Measurements from ENCODE around the gene DACT3. TPM values are rescaled to one million over a fixed set of nuclear protein-coding genes. Genes with fewer than 3 reads are reported as not detected.

DACT3 gene
- total and polyA plus RNA-seq, 4 donors: 0.32 to 1.4 (median 1.0) TPM

DNA sequence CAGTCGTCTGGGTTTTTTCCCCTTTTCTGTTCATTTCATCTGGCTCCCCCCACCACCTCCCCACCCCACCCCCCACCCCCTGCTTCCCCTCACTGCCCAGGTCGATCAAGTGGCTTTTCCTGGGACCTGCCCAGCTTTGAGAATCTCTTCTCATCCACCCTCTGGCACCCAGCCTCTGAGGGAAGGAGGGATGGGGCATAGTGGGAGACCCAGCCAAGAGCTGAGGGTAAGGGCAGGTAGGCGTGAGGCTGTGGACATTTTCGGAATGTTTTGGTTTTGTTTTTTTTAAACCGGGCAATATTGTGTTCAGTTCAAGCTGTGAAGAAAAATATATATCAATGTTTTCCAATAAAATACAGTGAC, 50.6 kb downstream of the DACT3 start:
- WGBS: 66% methylated on average over 5 of the region's 5 CpGs
- H3K9ac ChIP-seq (ENCODE audit: low read depth in 1 of 2, low read length in 2 of 2): no peak overlapping the region
- no peaks in the 10 kb centered on the region for H3K27me3 ChIP-seq (ENCODE audit: control insufficient read depth in 4 of 4, insufficient read depth in 4 of 4, low read length in 3 of 4)
- no peak for DNase-seq (ENCODE audit: low spot score)
- no peak overlapping the region for H3K4me3 ChIP-seq (ENCODE audit: low read depth in 1 of 3, low read length in 3 of 3)
- peaks cover 13 to 32% (median 26%) of the 10 kb centered on the region in 4 donors for H3K36me3 ChIP-seq (ENCODE audit: control insufficient read depth in 4 of 4, insufficient read depth in 3 of 4, low read depth in 1 of 4, low read length in 3 of 4)
- H3K9me3 ChIP-seq (ENCODE audit: control insufficient read depth in 4 of 4, low read length in 3 of 4): no peaks in the 10 kb centered on the region
- TF ChIP-seq YY1 (IDR thresholded peaks at IDR 0.05) (no peak), FOXA1 (IDR thresholded peaks at IDR 0.05) (no peak)
- TF ChIP-seq, protein P1, sequence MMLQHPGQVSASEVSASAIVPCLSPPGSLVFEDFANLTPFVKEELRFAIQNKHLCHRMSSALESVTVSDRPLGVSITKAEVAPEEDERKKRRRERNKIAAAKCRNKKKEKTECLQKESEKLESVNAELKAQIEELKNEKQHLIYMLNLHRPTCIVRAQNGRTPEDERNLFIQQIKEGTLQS (IDR thresholded peaks at IDR 0.05): no peak
- H3K4me1 ChIP-seq (ENCODE audit: control insufficient read depth in 4 of 4, insufficient read depth in 4 of 4, low read length in 3 of 4): peaks cover 2 to 15% (median 8%) of the 10 kb centered on the region in 4 donors
- no peak overlapping the region for H3K27ac ChIP-seq (ENCODE audit: low read depth in 1 of 2, low read length in 2 of 2)

- Histone ChIP-seq H3K9ac (ENCODE audit: low read depth in 1 of 2, low read length in 2 of 2) (no peak overlapping the region), H3K4me1 (ENCODE audit: control insufficient read depth in 4 of 4, insufficient read depth in 4 of 4, low read length in 3 of 4) (peaks cover 7 to 21% (median 14%) of the 10 kb centered on the region in 4 donors), H3K9me3 (ENCODE audit: control insufficient read depth in 4 of 4, low read length in 3 of 4) (no peaks in the 10 kb centered on the region), H3K27me3 (ENCODE audit: control insufficient read depth in 4 of 4, insufficient read depth in 4 of 4, low read length in 3 of 4) (no peaks in the 10 kb centered on the region), H3K36me3 (ENCODE audit: control insufficient read depth in 4 of 4, insufficient read depth in 3 of 4, low read depth in 1 of 4, low read length in 3 of 4) (peaks cover 13 to 32% (median 26%) of the 10 kb centered on the region in 4 donors), H3K4me3 (ENCODE audit: low read depth in 1 of 3, low read length in 3 of 3) (no peak overlapping the region), H3K27ac (ENCODE audit: low read depth in 1 of 2, low read length in 2 of 2) (no peak overlapping the region)
- no peak for DNase-seq (ENCODE audit: low spot score)
- WGBS: 88% methylated on average over 30 of the region's 30 CpGs
- TF ChIP-seq JUND (IDR thresholded peaks at IDR 0.05): no peak
- TF ChIP-seq TAF1 (conservative IDR thresholded peaks at IDR 0.05): no peak
- TF ChIP-seq HNF4G (IDR thresholded peaks at IDR 0.05): no peak
- TF ChIP-seq, protein P1 (IDR thresholded peaks at IDR 0.05): no peak
- TF ChIP-seq MAX (IDR thresholded peaks at IDR 0.05): no peak
- no peak for TF ChIP-seq EGR1 (IDR thresholded peaks at IDR 0.05; ENCODE audit: low read depth in 2 of 2)
- TF ChIP-seq RAD21 (IDR thresholded peaks at IDR 0.05): no peak
- TF ChIP-seq HNF4A (conservative IDR thresholded peaks at IDR 0.05): no peak
Observed at GRCh38 chr19:46609511-46610412, 51.2 kb downstream of the DACT3 start.

- no peak overlapping the region for H3K4me3 ChIP-seq (ENCODE audit: low read depth in 1 of 3, low read length in 3 of 3)
- no peak overlapping the region for H3K27ac ChIP-seq (ENCODE audit: low read depth in 1 of 2, low read length in 2 of 2)
- H3K9me3 ChIP-seq (ENCODE audit: control insufficient read depth in 4 of 4, low read length in 3 of 4): no peaks in the 10 kb centered on the region
- DNase-seq (ENCODE audit: low spot score): no peak
- no peaks in the 10 kb centered on the region for H3K27me3 ChIP-seq (ENCODE audit: control insufficient read depth in 4 of 4, insufficient read depth in 4 of 4, low read length in 3 of 4)
- 95% methylated on average over 27 of the region's 27 CpGs for WGBS
- peaks cover 8 to 31% (median 24%) of the 10 kb centered on the region in 4 donors for H3K4me1 ChIP-seq (ENCODE audit: control insufficient read depth in 4 of 4, insufficient read depth in 4 of 4, low read length in 3 of 4)
- H3K36me3 ChIP-seq (ENCODE audit: control insufficient read depth in 4 of 4, insufficient read depth in 3 of 4, low read depth in 1 of 4, low read length in 3 of 4): peaks cover 13 to 32% (median 26%) of the 10 kb centered on the region in 4 donors
- H3K9ac ChIP-seq (ENCODE audit: low read depth in 1 of 2, low read length in 2 of 2): no peak overlapping the region
- TF ChIP-seq MAX (IDR thresholded peaks at IDR 0.05) (no peak), EGR1 (IDR thresholded peaks at IDR 0.05; ENCODE audit: low read depth in 2 of 2) (no peak), JUND (IDR thresholded peaks at IDR 0.05) (no peak), REST (IDR thresholded peaks at IDR 0.05) (no peak), YY1 (IDR thresholded peaks at IDR 0.05) (no peak), NR2F2 (IDR thresholded peaks at IDR 0.05) (no peak), HNF4G (IDR thresholded peaks at IDR 0.05) (no peak), RXRA (IDR thresholded peaks at IDR 0.05) (no peak), RAD21 (IDR thresholded peaks at IDR 0.05) (no peak)
- TF ChIP-seq, protein P1 (IDR thresholded peaks at IDR 0.05): no peak
- TF ChIP-seq, protein P2, sequence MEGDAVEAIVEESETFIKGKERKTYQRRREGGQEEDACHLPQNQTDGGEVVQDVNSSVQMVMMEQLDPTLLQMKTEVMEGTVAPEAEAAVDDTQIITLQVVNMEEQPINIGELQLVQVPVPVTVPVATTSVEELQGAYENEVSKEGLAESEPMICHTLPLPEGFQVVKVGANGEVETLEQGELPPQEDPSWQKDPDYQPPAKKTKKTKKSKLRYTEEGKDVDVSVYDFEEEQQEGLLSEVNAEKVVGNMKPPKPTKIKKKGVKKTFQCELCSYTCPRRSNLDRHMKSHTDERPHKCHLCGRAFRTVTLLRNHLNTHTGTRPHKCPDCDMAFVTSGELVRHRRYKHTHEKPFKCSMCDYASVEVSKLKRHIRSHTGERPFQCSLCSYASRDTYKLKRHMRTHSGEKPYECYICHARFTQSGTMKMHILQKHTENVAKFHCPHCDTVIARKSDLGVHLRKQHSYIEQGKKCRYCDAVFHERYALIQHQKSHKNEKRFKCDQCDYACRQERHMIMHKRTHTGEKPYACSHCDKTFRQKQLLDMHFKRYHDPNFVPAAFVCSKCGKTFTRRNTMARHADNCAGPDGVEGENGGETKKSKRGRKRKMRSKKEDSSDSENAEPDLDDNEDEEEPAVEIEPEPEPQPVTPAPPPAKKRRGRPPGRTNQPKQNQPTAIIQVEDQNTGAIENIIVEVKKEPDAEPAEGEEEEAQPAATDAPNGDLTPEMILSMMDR (IDR thresholded peaks at IDR 0.05; ENCODE audit: low read depth, low read length, missing input control): no peak
- TF ChIP-seq, protein P3, sequence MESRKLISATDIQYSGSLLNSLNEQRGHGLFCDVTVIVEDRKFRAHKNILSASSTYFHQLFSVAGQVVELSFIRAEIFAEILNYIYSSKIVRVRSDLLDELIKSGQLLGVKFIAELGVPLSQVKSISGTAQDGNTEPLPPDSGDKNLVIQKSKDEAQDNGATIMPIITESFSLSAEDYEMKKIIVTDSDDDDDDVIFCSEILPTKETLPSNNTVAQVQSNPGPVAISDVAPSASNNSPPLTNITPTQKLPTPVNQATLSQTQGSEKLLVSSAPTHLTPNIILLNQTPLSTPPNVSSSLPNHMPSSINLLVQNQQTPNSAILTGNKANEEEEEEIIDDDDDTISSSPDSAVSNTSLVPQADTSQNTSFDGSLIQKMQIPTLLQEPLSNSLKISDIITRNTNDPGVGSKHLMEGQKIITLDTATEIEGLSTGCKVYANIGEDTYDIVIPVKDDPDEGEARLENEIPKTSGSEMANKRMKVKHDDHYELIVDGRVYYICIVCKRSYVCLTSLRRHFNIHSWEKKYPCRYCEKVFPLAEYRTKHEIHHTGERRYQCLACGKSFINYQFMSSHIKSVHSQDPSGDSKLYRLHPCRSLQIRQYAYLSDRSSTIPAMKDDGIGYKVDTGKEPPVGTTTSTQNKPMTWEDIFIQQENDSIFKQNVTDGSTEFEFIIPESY (IDR thresholded peaks at IDR 0.05): no peak
Observed at GRCh38 chr19:46608581-46609345, 52.2 kb downstream of the DACT3 start.
